Activated B cell treated with CpG ODN at 0.5 μM for 24 hours (primary cell): Measurements from ENCODE around the gene TMEM81. TPM values are rescaled to one million over a fixed set of nuclear protein-coding genes. Genes with fewer than 3 reads are reported as not detected.

Experiments used
- ATAC-seq: fragments of 200-7000 bp; cut with Tn5 transposase; one replicate; pipeline ENCODE4 v1.10.0; 2021; ENCODE audit warnings: low read depth, mild to moderate bottlenecking, moderate library complexity
- CTCF ChIA-PET: fragments of 350-600 bp; sonication (Branson Sonifier 250); formaldehyde crosslinking; loops from one replicate; lab custom pipeline; 2021; ENCODE audit warnings: antibody characterized with exemption; lab: Charles Lee
- POLR2A ChIA-PET: fragments of 350-600 bp; sonication (Branson Sonifier 250); formaldehyde crosslinking; loops from one replicate; lab custom pipeline; 2021; ENCODE audit warnings: antibody characterized with exemption; lab: Charles Lee
- DNase-seq: peaks from one replicate; pipeline ENCODE4 v3.0.0; 2022
- H3K27ac Mint-ChIP-seq: one replicate; pipeline ENCODE4 v1.8.0; 2020; ENCODE audit warnings: mixed read lengths
- H3K27me3 Mint-ChIP-seq: one replicate; pipeline ENCODE4 v1.8.0; 2021; ENCODE audit warnings: mixed read lengths
- H3K36me3 Mint-ChIP-seq: one replicate; pipeline ENCODE4 v1.8.0; 2021; ENCODE audit warnings: low read depth, mixed read lengths
- H3K4me1 Mint-ChIP-seq: one replicate; pipeline ENCODE4 v1.8.0; 2021; ENCODE audit warnings: mixed read lengths
- H3K4me3 Mint-ChIP-seq: one replicate; pipeline ENCODE4 v1.8.0; 2020; ENCODE audit warnings: mild to moderate bottlenecking, mixed read lengths
- H3K9me3 Mint-ChIP-seq: one replicate; pipeline ENCODE4 v1.8.0; 2020; ENCODE audit warnings: mixed read lengths
- intact Hi-C: fragments of 100-400 bp; cut with micrococcal nuclease; formaldehyde crosslinking; loops from one replicate; pipeline ENCODE4 v1.15.1; 2024
- total RNA-seq: library from RNA; stranded (reverse); gene quantifications from 2 replicates; pipeline ENCODE4 v1.2.3, GENCODE V29; 2022
- TF ChIP-seq, protein P1 (sequence below): fragments of 200-600 bp; IDR thresholded peaks from one replicate; pipeline ENCODE4 v1.8.0; 2022; ENCODE audit warnings: antibody characterized with exemption, mild to moderate bottlenecking

The TMEM81 gene
- total RNA-seq, 1 donor from 2014 or later: 3.5 TPM

GRCh38 chr1:205056188-205056611, 28.1 kb downstream of the TMEM81 start:
- Mint-ChIP-seq H3K27me3 (peaks cover 9% of the 10 kb centered on the region), H3K36me3 (no peaks in the 10 kb centered on the region), H3K4me3 (no peak overlapping the region), H3K4me1 (no peaks in the 10 kb centered on the region), H3K27ac (no peak overlapping the region), H3K9me3 (no peaks in the 10 kb centered on the region)
- TF ChIP-seq, protein P1, sequence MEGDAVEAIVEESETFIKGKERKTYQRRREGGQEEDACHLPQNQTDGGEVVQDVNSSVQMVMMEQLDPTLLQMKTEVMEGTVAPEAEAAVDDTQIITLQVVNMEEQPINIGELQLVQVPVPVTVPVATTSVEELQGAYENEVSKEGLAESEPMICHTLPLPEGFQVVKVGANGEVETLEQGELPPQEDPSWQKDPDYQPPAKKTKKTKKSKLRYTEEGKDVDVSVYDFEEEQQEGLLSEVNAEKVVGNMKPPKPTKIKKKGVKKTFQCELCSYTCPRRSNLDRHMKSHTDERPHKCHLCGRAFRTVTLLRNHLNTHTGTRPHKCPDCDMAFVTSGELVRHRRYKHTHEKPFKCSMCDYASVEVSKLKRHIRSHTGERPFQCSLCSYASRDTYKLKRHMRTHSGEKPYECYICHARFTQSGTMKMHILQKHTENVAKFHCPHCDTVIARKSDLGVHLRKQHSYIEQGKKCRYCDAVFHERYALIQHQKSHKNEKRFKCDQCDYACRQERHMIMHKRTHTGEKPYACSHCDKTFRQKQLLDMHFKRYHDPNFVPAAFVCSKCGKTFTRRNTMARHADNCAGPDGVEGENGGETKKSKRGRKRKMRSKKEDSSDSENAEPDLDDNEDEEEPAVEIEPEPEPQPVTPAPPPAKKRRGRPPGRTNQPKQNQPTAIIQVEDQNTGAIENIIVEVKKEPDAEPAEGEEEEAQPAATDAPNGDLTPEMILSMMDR: no peak
- DNase-seq: no peak
- POLR2A ChIA-PET: no interaction called here
- no peak for ATAC-seq
- CTCF ChIA-PET: no interaction called here
- intact Hi-C loops: no loop called here

GRCh38 chr1:205054013-205054412, 30.2 kb downstream of the TMEM81 start:
- ChIA-PET POLR2A (no interaction called here), CTCF (no interaction called here)
- Mint-ChIP-seq H3K4me3 (no peak overlapping the region), H3K36me3 (no peaks in the 10 kb centered on the region), H3K27me3 (peaks cover 9% of the 10 kb centered on the region), H3K27ac (no peak overlapping the region), H3K4me1 (no peaks in the 10 kb centered on the region), H3K9me3 (no peaks in the 10 kb centered on the region)
- intact Hi-C loops: no loop called here
- TF ChIP-seq, protein P1: no peak
- DNase-seq (no peak), ATAC-seq (no peak)

GRCh38 chr1:205053296-205053695, 31.0 kb downstream of the TMEM81 start:
- no peaks in the 10 kb centered on the region for H3K36me3 Mint-ChIP-seq
- ATAC-seq: no peak
- intact Hi-C loops: no loop called here
- TF ChIP-seq, protein P1: no peak
- ChIA-PET CTCF (interaction anchor here (1.0 kb wide), 1 partner anchor 8 kb away, joined by 6 read pairs; no protein-coding TSS in a partner anchor), POLR2A (no interaction called here)
- no peak overlapping the region for H3K4me3 Mint-ChIP-seq
- no peaks in the 10 kb centered on the region for H3K4me1 Mint-ChIP-seq
- no peak overlapping the region for H3K27ac Mint-ChIP-seq
- no peak for DNase-seq
- H3K9me3 Mint-ChIP-seq: no peaks in the 10 kb centered on the region
- H3K27me3 Mint-ChIP-seq: peaks cover 9% of the 10 kb centered on the region

DNA sequence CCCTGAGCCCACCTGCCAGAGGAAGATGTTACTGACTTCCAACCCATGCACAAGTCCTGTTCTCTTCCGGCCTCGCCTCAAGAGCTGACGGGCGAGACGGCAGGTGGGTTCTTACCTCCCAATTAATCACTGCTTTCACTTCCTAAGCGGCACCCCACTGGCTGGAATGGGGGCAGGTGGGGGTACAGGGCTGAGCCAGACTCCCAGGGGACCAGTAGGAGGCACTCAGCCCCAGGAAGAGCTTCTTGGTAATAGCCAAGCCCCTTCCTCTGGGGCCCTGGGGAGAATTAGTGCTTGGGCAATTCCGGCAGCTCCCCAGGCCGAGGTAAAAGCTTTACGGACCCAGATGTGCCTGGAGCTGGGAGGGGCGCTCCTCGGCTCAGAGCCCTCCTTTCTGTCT, 31.6 kb downstream of the TMEM81 start:
- DNase-seq: no peak
- H3K9me3 Mint-ChIP-seq: no peaks in the 10 kb centered on the region
- H3K27me3 Mint-ChIP-seq: peaks cover 12% of the 10 kb centered on the region
- CTCF ChIA-PET: interaction anchor here (1.0 kb wide), 1 partner anchor 9 kb away, joined by 6 read pairs; no protein-coding TSS in a partner anchor
- no peak overlapping the region for H3K27ac Mint-ChIP-seq
- TF ChIP-seq, protein P1: no peak
- H3K4me1 Mint-ChIP-seq: no peaks in the 10 kb centered on the region
- intact Hi-C loops: no loop called here
- H3K4me3 Mint-ChIP-seq: no peak overlapping the region
- ATAC-seq: no peak
- no peaks in the 10 kb centered on the region for H3K36me3 Mint-ChIP-seq
- POLR2A ChIA-PET: no interaction called here

DNA sequence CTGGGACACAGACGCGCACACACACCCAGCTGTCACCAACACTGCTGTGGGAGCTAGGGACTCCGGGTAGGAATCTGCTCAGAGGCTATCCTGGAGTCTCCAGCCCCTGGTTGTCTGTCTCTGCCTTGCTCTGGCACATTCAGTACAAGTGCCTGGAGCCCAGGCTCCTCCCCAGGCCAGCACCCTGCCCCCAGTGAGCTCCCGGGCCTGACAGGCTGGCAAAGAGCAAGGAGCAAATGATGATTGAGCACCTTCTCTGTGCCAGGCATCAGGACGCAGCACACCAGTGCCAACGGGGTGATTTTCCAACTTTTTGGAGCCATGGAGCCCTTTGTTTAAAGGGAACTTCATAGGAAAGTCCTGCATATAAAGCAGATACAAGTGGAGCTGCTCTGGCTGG, 34.8 kb downstream of the TMEM81 start:
- CTCF ChIA-PET: no interaction called here
- ATAC-seq: no peak

More for the DNA sequence above, 34.8 kb downstream of the TMEM81 start:
- intact Hi-C loops: no loop called here
- H3K27me3 Mint-ChIP-seq: peaks cover 34% of the 10 kb centered on the region
- no peak overlapping the region for H3K27ac Mint-ChIP-seq
- no peaks in the 10 kb centered on the region for H3K9me3 Mint-ChIP-seq
- TF ChIP-seq, protein P1: no peak
- no peak for DNase-seq
- H3K36me3 Mint-ChIP-seq: no peaks in the 10 kb centered on the region
- no peak overlapping the region for H3K4me3 Mint-ChIP-seq
- POLR2A ChIA-PET: no interaction called here
- H3K4me1 Mint-ChIP-seq: no peaks in the 10 kb centered on the region
